ENCODE results near the gene GMPPA. TPM values are rescaled to one million over a fixed set of nuclear protein-coding genes. Genes with fewer than 3 reads are reported as not detected.
A peak's percentile ranks its signal among the peaks of the same experiment; 100 is the strongest.

The GMPPA gene
- total RNA-seq, 1 donor from 2014 or later: 33.4 TPM

- DNase-seq: no peak
These were observed 12.2 kb upstream of the GMPPA start for GRCh38 chr2:219486380-219486959.

GRCh38 chr2:219488149-219488843 is 10.4 kb upstream of the GMPPA start:
- DNase-seq: no peak

GRCh38 chr2:219488844-219489194 is 9.9 kb upstream of the GMPPA start:
- no peak for DNase-seq

- no peak for DNase-seq
These were observed 9.4 kb upstream of the GMPPA start for GRCh38 chr2:219489315-219489714.

GRCh38 chr2:219490186-219490585 is 8.5 kb upstream of the GMPPA start:
- no peak for DNase-seq

- DNase-seq: no peak
These were observed 8.0 kb upstream of the GMPPA start for GRCh38 chr2:219490600-219491130.

GRCh38 chr2:219491278-219491963 is 7.3 kb upstream of the GMPPA start:
- no peak for DNase-seq

GRCh38 chr2:219492575-219492974 is 6.1 kb upstream of the GMPPA start:
- no peak for DNase-seq

GRCh38 chr2:219493086-219493485 is 5.6 kb upstream of the GMPPA start:
- no peak for DNase-seq

- no peak for DNase-seq
These were observed 3.6 kb upstream of the GMPPA start for GRCh38 chr2:219494952-219495530.

GRCh38 chr2:219495531-219496122 is 3.1 kb upstream of the GMPPA start:
- DNase-seq: peak; percentile 77

- DNase-seq: no peak
These were observed 2.4 kb upstream of the GMPPA start for GRCh38 chr2:219496247-219496824.

- peak; percentile 19 for DNase-seq
These were observed 1.7 kb upstream of the GMPPA start for GRCh38 chr2:219496825-219497494.

GRCh38 chr2:219497495-219498279 is 1.0 kb upstream of the GMPPA start:
- peak; percentile 77 for DNase-seq

GRCh38 chr2:219499058-219499307 is 292 bp downstream of the GMPPA start:
- DNase-seq: no peak

GRCh38 chr2:219499555-219499954 is 864 bp downstream of the GMPPA start:
- DNase-seq: no peak

- DNase-seq: no peak
These were observed 1.4 kb downstream of the GMPPA start for GRCh38 chr2:219500135-219500534.

- DNase-seq: no peak
These were observed 3.2 kb downstream of the GMPPA start for GRCh38 chr2:219501849-219502248.

- DNase-seq: no peak
These were observed 3.9 kb downstream of the GMPPA start for GRCh38 chr2:219502618-219503017.

GRCh38 chr2:219505585-219505984 is 6.9 kb downstream of the GMPPA start:
- DNase-seq: no peak

- no peak for DNase-seq
These were observed 7.6 kb downstream of the GMPPA start for GRCh38 chr2:219506153-219506801.

Data from dermis blood vessel endothelial cell (primary cell).